ENCODE results near the gene ATP5F1E.
A peak's percentile ranks its signal among the peaks of the same experiment; 100 is the strongest.
"Not testable (repeated sequence)": the region's sequence is repeated elsewhere in the genome, so short reads cannot be mapped to it uniquely, and the experiment has no call there.

ATP5F1E gene

DNA sequence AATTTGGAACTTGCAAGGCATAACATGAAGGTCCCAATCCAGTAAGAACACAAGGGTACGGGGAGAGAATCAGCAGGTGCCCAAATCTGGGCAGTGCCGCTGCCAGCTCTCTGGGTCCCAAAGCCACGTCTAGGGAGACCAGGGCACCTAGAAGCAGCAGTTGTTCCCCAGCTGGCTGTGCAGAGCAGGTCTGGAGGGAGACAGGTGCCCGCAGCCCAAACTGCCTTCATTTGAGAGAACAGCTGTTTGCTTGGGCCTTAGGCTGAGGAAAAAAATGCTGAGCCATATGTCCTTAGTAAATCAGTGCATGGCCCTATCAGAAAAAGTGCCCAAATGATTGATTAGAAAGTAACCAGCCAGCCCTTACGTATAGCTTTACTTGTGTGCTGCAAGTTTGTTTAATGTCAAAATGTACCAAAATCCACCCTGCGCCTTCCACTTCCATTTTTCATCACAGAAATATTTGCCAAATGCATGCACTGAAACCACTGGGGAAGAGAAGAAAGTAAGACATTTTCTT, 19.6 kb upstream of the ATP5F1E start:
- Mint-ChIP-seq H3K36me3 (no peaks in the 10 kb centered on the region), H3K27me3 (peaks cover 11 to 21% of the 10 kb centered on the region in 2 donors), H3K4me1 (peaks cover 0 to 4% of the 10 kb centered on the region in 2 donors), H3K27ac (no peak overlapping the region), H3K9me3 (no peaks in the 10 kb centered on the region), H3K4me3 (no peak overlapping the region)
- ATAC-seq (replicated peaks) (no peak), DNase-seq (no peak)

DNA sequence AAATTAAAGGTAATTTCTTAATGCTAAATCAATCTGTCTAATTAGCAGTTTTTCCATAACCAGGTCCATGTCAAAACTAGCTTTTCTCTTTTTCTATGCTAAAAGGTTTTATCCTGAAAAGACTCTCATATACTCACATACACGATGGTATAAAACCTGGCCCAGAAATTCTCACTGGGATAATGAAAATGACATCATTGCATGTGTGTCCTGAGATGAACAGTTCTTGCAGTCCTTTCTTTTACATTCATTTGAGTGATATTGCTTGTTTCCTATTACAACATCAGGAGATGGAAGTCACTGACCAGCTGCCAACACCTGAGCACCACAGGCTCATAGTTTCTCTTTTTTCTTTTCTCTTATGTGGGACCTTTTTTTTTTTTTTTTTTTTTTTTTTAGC, 18.3 kb upstream of the ATP5F1E start:
- H3K27me3 Mint-ChIP-seq, result peaks cover 11 to 21% of the 10 kb centered on the region in 2 donors

DNA sequence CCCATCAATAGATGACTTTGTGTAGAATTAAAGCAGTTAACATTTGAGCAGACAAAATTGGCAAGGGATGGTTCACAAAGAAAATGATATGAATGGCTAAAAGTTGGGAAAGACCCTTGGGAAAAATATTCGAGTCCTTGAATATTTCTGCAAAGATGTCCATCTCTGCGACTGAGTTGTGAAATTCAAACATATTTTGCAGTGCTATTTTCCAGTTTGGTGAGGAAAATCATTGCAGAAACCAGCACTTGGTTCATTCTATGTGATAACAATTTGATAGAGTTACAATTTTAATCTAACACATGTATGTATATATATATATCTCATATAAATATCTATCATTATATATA, 16.5 kb upstream of the ATP5F1E start:
- no peak for ATAC-seq (replicated peaks)
- no peaks in the 10 kb centered on the region for H3K9me3 Mint-ChIP-seq
- no peak for DNase-seq
- no peaks in the 10 kb centered on the region for H3K36me3 Mint-ChIP-seq
- H3K27me3 Mint-ChIP-seq, result peaks cover 11 to 21% of the 10 kb centered on the region in 2 donors
- peaks cover 14 to 15% of the 10 kb centered on the region in 2 donors for H3K4me1 Mint-ChIP-seq
- no peak overlapping the region for H3K27ac Mint-ChIP-seq
- H3K4me3 Mint-ChIP-seq, result no peak overlapping the region

More for the DNA sequence above, 18.3 kb upstream of the ATP5F1E start:
- H3K4me1 Mint-ChIP-seq, result peaks cover 0 to 4% of the 10 kb centered on the region in 2 donors
- H3K36me3 Mint-ChIP-seq, result no peaks in the 10 kb centered on the region
- H3K9me3 Mint-ChIP-seq, result no peaks in the 10 kb centered on the region
- no peak overlapping the region for H3K4me3 Mint-ChIP-seq
- DNase-seq (no peak), ATAC-seq (replicated peaks) (no peak)
- no peak overlapping the region for H3K27ac Mint-ChIP-seq

DNA sequence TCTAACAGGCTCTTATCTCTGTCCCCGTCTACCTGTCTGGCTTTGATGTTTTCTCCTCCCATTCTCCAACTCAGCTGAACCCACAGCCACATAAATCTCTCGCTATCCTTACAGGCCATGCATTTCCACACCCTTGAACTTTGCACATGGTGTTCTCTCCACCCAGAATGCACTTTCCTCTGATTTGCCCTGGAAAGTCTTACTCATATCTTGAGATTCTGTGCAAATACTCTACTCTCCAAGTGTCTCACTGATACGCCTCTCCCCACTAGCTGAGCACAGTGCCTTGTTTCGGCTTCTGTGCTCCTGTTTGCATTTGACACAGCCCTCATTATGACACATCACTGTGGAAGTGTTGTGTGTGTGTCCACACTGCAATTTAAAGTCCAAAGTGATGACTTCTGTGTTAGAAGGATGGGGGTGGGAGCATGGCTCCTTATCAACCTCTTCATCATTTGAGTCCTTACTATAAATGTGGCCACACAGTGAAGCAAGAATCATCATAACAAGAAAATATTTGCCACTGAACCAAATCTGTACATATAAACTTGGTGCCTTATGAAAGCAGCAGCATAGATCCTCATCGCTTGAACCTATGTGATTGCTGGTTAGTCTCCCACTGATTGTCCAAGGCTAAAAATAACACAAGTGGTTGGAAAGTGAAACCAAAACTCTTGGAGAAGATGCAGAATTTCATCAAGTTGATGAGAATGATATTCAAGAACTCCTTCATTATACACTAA, 16.0 kb upstream of the ATP5F1E start:
- Mint-ChIP-seq H3K4me1 (peaks cover 18 to 20% of the 10 kb centered on the region in 2 donors), H3K9me3 (no peaks in the 10 kb centered on the region), H3K27me3 (peaks cover 8 to 17% of the 10 kb centered on the region in 2 donors), H3K27ac (no peak overlapping the region), H3K36me3 (no peaks in the 10 kb centered on the region), H3K4me3 (no peak overlapping the region)
- ATAC-seq (replicated peaks) (peak in 1 of 2 donors; percentile 34), DNase-seq (no peak)

DNA sequence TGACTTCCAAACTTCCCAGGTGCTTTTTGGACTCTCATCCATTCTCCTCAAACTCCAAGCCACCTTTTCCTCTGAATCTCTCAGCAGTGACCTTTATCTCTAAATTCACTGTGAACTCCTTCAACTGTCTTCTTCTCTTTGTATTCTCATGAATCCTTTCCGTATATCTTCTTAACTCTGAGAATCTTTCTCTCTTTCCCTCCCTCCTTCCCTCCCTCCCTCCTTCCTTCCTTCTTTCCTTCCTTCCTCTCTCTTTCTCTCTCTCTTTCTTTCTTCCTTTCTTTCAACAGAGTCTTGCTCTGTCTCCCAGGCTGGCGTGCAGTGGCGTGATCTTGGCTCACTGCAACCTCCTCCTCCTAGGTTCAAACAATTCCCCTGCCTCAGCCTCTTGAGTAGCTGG, 14.7 kb upstream of the ATP5F1E start:
- DNase-seq, result no peak
- peaks cover 6 to 13% of the 10 kb centered on the region in 2 donors for H3K27me3 Mint-ChIP-seq
- no peaks in the 10 kb centered on the region for H3K9me3 Mint-ChIP-seq
- ATAC-seq (replicated peaks), result no peak
- peaks cover 20 to 22% of the 10 kb centered on the region in 2 donors for H3K4me1 Mint-ChIP-seq
- H3K27ac Mint-ChIP-seq, result no peak overlapping the region
- no peaks in the 10 kb centered on the region for H3K36me3 Mint-ChIP-seq
- H3K4me3 Mint-ChIP-seq, result no peak overlapping the region

DNA sequence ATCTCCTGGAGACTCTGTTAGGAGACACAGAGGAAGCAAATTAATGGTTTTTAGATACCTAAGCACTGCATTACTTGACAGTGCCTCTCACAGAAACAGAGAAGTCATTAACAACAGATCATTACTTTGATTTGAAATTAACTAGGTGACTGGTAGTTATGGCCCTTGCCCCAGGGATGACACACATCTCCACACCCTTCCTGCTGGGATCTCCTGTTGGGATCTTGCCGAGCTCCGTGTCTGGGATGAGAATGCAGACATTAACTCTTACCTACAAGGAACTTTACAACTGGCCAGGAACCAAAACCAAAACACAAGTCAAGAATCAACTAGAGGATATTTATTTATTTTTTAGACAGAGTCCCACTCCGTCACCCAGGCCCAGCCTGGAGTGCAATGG, 12.7 kb upstream of the ATP5F1E start:
- Mint-ChIP-seq H3K27ac (no peak overlapping the region), H3K4me1 (peaks cover 32 to 41% of the 10 kb centered on the region in 2 donors), H3K9me3 (no peaks in the 10 kb centered on the region), H3K4me3 (no peak overlapping the region), H3K36me3 (peaks cover 13 to 14% of the 10 kb centered on the region in 2 donors), H3K27me3 (peaks cover 4 to 6% of the 10 kb centered on the region in 2 donors)
- DNase-seq, result no peak
- ATAC-seq (replicated peaks), result no peak

DNA sequence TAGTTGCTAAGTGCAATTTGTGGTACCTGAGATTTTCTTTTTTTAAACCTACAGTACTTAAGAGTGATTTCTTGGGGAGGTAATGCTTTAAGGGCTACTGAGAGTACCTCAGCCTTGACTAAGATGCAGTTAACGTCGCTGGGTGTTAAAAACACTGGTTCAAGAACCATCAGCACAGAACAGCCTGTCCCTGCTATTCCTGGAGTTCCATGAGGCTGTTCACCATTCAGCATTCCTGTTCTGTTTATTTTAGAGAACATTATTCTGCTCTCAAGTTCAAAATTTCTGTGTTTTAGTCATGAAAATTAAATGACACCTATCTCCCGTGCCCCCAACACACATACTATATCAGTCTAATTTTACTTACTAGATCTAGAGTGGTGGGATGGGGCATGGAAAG, 12.2 kb upstream of the ATP5F1E start:
- H3K4me1 Mint-ChIP-seq, result peaks cover 32 to 43% of the 10 kb centered on the region in 2 donors
- peaks cover 13 to 15% of the 10 kb centered on the region in 2 donors for H3K36me3 Mint-ChIP-seq
- H3K27ac Mint-ChIP-seq, result no peak overlapping the region
- peaks cover 2 to 3% of the 10 kb centered on the region in 2 donors for H3K27me3 Mint-ChIP-seq
- no peak overlapping the region for H3K4me3 Mint-ChIP-seq
- DNase-seq, result no peak
- no peak for ATAC-seq (replicated peaks)
- no peaks in the 10 kb centered on the region for H3K9me3 Mint-ChIP-seq

DNA sequence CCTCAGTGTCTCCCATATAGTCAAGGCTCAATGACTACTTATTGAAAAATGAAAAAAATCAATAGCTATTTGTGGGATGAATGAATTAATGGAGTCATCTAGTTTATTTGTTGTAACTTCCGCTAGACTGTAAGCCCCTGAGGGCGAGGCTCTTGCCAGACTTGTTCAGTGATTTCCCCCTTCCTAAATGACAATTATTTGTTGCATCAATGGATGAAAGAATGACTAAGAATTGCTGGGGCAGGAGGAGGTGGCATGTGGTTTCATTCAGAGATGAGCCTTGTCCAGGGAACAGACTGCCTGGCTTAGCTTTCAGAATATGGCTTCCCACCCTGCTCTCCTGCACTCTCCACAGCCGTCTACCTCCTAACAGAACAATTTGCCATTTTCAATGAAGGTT, 11.6 kb upstream of the ATP5F1E start:
- Mint-ChIP-seq H3K36me3 (peaks cover 15 to 17% of the 10 kb centered on the region in 2 donors), H3K27ac (peak overlapping the region; percentile 62), H3K27me3 (no peaks in the 10 kb centered on the region), H3K4me3 (peak overlapping the region; percentile 96 to 99), H3K4me1 (peaks cover 34 to 47% of the 10 kb centered on the region in 2 donors), H3K9me3 (no peaks in the 10 kb centered on the region)
- ATAC-seq (replicated peaks) (no peak), DNase-seq (no peak)

DNA sequence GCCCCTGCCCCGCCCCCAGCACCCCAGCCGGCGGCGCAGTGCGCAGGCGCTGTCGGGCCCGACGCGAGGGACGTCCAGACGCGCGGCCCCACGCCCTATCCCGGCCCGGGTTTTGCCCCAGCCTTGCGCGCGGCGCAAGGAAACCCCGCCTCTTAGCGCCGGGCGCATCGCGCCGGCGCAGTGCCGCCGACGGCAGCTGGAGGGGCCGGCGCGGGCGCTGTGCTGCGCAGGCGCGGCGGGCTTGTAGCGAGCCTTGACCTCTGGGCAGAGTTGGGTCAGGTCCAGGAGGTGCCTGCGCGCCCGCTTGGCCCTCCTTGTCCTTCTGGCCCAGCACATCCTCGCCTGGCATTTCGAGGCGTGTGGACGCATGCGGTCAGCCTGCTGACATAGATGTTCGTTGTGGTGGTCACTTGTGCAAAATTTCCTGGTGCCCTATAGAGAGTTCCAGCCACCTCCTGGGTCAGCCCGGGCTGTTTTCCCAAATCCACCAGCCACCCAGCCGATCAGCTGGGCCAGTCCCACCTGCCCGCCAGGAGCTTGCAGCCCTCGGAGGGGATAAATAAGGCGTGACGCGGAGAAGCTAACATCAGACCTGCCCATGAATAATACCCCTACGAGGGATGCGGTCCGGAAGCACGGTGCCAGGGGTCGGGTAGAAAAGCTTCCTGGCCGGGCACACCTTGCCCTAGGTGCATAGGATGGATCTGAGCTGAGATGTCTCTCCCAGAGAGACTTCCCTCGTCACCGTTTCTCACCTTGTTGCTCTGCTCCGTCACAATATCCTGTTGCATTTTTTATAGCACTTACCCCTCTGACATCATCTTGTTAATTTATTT, 10.9 kb upstream of the ATP5F1E start:
- Mint-ChIP-seq H3K4me1 (peaks cover 32 to 48% of the 10 kb centered on the region in 2 donors), H3K27ac (peak overlapping the region; percentile 98), H3K36me3 (peaks cover 15 to 17% of the 10 kb centered on the region in 2 donors), H3K9me3 (no peaks in the 10 kb centered on the region), H3K27me3 (no peaks in the 10 kb centered on the region), H3K4me3 (peak overlapping the region; percentile 96 to 99)
- DNase-seq, result peak; percentile 95
- peak; percentile 97 to 98 for ATAC-seq (replicated peaks)

DNA sequence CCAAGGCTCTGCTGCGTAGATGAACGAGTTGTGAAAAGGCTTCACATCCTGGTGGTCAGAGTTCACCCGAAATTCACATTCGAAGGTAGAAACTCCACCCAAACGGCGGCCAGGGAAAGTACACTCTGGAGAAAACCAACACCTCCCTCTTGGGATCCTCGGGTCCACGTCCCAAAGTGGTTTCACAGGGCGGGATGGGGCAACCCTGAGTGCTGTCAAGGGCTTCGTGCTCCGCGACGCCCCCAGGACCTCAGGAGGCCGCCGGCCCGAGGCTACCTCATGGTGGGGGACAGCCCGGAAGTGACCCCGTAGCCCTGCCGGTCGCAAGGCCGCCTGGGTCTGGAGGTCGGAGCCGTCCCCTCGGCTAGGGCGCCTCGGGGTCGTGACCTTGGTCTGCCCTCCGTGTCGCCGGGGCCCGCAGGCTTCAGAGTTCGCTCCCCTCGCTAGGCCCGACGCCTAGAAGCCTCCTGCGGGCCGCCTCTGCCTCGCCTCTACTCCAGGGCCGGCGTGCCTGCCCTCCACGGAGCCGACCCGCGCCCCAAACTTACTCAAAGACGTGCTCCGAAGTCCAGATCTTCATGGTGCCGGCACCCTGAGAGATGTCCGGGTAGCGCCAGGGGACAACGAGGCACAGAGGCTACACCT, 10.1 kb upstream of the ATP5F1E start, which contains the start of gene PRELID3B:
Gene PRELID3B, minus strand, starts transcription at position 636 of the 645 bp plus-strand sequence. Its CDS starts 56 bp downstream, at position 580.
- Mint-ChIP-seq H3K27me3 (no peaks in the 10 kb centered on the region), H3K27ac (peak within 1 kb of the TSS; percentile 98), H3K9me3 (no peaks in the 10 kb centered on the region), H3K4me3 (peak within 1 kb of the TSS; percentile 96 to 99), H3K4me1 (peaks cover 30 to 48% of the 10 kb centered on the region in 2 donors), H3K36me3 (peaks cover 18 to 19% of the 10 kb centered on the region in 2 donors)
- DNase-seq, result no peak
- ATAC-seq (replicated peaks), result peak; percentile 49 to 54

DNA sequence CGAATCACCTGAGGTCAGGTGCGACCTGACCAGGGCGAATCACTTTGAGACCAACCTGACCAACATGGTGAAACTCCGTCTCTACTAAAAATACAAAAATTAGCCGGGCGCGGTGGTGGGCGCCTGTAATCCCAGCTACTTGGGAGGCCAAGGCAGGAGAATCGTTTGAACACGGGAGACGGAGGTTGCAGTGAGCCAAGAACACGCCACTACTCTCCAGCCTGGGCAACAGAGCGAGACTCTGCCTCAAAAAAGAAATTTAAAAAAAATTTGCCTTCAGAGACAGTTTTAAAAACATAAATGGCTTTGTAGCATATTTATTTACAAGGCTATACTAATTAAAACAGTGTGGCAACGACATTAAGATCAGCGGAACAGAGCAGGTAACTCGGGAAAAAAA, 9.4 kb upstream of the ATP5F1E start:
- H3K9me3 Mint-ChIP-seq; H3K27me3 Mint-ChIP-seq; ATAC-seq (replicated peaks); DNase-seq: not testable (repeated sequence)
- Mint-ChIP-seq H3K27ac (peak overlapping the region; percentile 73), H3K36me3 (peaks cover 22 to 24% of the 10 kb centered on the region in 2 donors), H3K4me3 (peak overlapping the region; percentile 96 to 99), H3K4me1 (peaks cover 33 to 48% of the 10 kb centered on the region in 2 donors)

DNA sequence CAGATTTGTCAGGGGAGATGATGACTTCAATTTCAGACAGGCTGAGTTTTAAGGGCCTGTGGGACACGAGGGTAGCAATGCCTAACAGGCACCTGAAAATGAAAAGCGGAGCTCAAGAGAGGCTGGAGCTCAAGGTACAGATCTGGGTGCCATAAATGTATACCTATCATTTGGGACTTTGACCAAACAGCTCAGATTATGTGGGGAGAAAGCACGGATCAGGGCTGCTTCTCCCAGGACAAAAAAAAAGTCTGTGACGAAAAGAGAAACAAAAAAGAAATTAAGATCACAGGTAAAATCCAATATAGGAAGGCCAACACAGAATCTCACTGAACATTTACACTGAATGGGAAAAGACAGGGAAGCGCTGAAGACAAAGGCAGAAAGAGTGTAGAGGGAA, 8.5 kb upstream of the ATP5F1E start:
- peaks cover 24 to 29% of the 10 kb centered on the region in 2 donors for H3K36me3 Mint-ChIP-seq
- peaks cover 33 to 49% of the 10 kb centered on the region in 2 donors for H3K4me1 Mint-ChIP-seq
- H3K27ac Mint-ChIP-seq, result peak overlapping the region; percentile 39
- H3K9me3 Mint-ChIP-seq, result no peaks in the 10 kb centered on the region
- H3K27me3 Mint-ChIP-seq, result no peaks in the 10 kb centered on the region
- ATAC-seq (replicated peaks) (no peak), DNase-seq (no peak)
- H3K4me3 Mint-ChIP-seq, result peak overlapping the region; percentile 96 to 99

DNA sequence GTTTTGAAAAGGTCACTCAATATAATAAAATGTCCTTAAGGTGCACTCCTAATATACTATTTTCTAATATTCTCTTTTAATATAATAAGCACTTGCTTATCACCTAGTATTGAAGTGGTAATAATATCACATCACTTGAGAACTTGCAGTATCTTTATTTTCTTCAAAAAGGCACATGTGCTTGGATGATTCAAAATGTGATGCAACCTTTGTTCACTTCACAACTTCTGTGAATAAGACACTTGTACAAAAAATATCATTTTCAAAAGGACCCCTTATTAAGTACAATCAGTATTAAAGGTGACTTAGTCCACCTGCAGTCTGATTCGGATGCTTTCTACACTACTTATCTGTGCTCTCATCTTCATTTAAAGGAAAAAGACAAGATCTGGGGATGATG, 7.1 kb upstream of the ATP5F1E start:
- Mint-ChIP-seq H3K9me3 (no peaks in the 10 kb centered on the region), H3K36me3 (peaks cover 30 to 34% of the 10 kb centered on the region in 2 donors), H3K4me1 (peaks cover 27 to 45% of the 10 kb centered on the region in 2 donors), H3K27me3 (no peaks in the 10 kb centered on the region), H3K27ac (no peak overlapping the region), H3K4me3 (no peak overlapping the region)
- DNase-seq, result no peak
- no peak for ATAC-seq (replicated peaks)

DNA sequence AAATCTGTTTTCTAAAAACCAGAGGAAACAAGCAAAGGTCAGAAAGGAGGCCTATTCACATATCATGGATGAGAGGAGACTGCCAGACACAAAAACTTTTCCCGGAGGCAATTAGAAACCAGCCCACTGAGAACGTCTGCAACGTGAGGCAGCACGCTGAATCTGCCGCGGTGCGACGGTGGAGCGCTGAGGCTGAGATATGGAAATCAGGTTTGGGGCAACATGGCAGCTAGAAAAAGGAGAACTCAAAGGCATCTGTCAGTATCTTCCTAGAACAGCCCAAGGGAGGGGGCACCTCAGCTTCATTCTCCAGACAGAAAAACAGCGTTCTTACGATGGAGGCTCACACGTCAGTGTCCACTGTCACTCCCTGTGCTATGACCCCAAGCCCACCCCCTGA, 5.3 kb upstream of the ATP5F1E start:
- Mint-ChIP-seq H3K9me3 (no peaks in the 10 kb centered on the region), H3K4me3 (no peak overlapping the region), H3K4me1 (peaks cover 21 to 42% of the 10 kb centered on the region in 2 donors), H3K27me3 (no peaks in the 10 kb centered on the region), H3K36me3 (peaks cover 34 to 40% of the 10 kb centered on the region in 2 donors), H3K27ac (no peak overlapping the region)
- no peak for DNase-seq
- no peak for ATAC-seq (replicated peaks)

Data from stimulated activated naive B cell treated with anti-CD40 and anti-IgM and Interleukin-4, amounts not matched to agents 10 μg/mL and 1 μg/mL and 100 μg/mL, for 72 hours (primary cell).